ENCODE measurements around the gene CLMN. TPM values are rescaled to one million over a fixed set of nuclear protein-coding genes. Genes with fewer than 3 reads are reported as not detected.
A peak's percentile ranks its signal among the peaks of the same experiment; 100 is the strongest.

Gene CLMN
- total and polyA plus RNA-seq, 2 of the 13 experiments (the other 11 are each of a cell fraction or from before 2014, with no cell fraction given): 15.1 to 16.7 TPM

DNA sequence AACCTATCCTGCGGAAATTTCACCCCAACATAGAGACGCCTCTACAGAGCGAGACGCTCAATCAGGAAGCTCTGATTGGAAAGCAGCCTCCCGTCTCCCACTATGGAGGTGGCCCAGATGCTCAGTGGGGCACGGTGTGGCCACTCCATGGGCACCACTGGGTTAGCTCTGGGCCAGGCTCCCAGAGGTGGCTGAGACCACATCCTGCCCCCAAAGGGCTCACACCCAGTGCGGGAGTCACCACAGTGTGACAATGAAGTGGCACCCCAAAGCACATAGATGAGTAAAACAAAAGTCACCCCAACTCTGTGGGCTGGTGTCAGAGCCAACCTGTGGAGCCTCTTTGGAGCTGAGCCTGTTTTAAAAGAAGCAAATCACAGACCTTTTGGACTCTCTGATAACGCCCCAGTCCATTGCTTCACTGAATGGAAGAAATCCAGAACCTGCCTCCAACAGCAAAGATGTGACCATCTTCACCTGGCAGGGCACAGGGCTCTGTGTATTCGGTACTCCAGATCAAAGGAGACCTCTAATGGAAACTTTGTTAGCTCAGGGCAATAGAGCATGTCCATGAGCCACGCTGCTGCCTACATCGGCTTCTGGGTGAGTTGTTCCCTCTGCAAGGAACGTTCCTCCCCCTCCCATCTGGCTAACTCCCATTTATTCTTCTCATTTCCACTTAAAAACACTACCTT, 19.6 kb downstream of the CLMN start:
- intact Hi-C loops (cut with micrococcal nuclease; ENCODE audit: unreplicated experiment): loop anchor here (1.0 to 2.0 kb wide), 3 partner anchors 15 to 218 kb away; no protein-coding TSS in a partner anchor
- FAIRE-seq (peak; percentile 88), DNase-seq (ENCODE audit: low spot score) (peak; percentile 90), ATAC-seq (peak; percentile 85)
- ChIA-PET CTCF (ENCODE audit: low intra/inter-chr PET ratio, low total read pairs) (no interaction called here), POLR2A (interaction anchor here (1.0 to 2.0 kb wide), 7 partner anchors 9 to 701 kb away, joined by 3 to 13 read pairs (median 4); partner anchors contain the start of gene CLMN)
- Histone ChIP-seq H3K4me1 (ENCODE audit: insufficient read depth, low read length) (peaks cover 89% of the 10 kb centered on the region), H3K27ac (ENCODE audit: extremely low read length, insufficient read depth, low read length) (peak overlapping the region; percentile 92), H3K36me3 (replicated peaks in 1 of 2; ENCODE audit: control insufficient read depth in 1 of 2, insufficient read depth in 2 of 2, low read length in 2 of 2) (no peaks in the 10 kb centered on the region), H3K4me3 (replicated peaks in 1 of 3; ENCODE audit: insufficient read depth in 1 of 3, low read depth in 2 of 3, low read length in 3 of 3) (peak overlapping the region in 2 of 3 experiments; percentile 14 to 56; a peak in 4 of 6 replicates), H4K20me1 (ENCODE audit: insufficient read depth, low read length) (no peaks in the 10 kb centered on the region), H3K4me2 (ENCODE audit: low read depth, low read length) (peak overlapping the region; percentile 90), H3K27me3 (ENCODE audit: control insufficient read depth in 1 of 2, insufficient read depth in 2 of 2, low read length in 2 of 2) (no peaks in the 10 kb centered on the region), H3K79me2 (ENCODE audit: insufficient read depth, low read length) (peaks cover 7% of the 10 kb centered on the region), H2AFZ (ENCODE audit: low read length) (no peak overlapping the region), H3K9me3 (ENCODE audit: low read length) (no peaks in the 10 kb centered on the region), H3K9ac (ENCODE audit: insufficient read depth, low read depth, low read length) (peak overlapping the region; percentile 72)
- TSS peak; percentile 54 for BruUV-seq (replicated peaks)
- in situ Hi-C loops (cut with HindIII; ENCODE audit: extremely low pct_ligation_motif_present, low pct_unique_long_range_greater_than_20kb): no loop called here
- 45% methylated on average over 10 of the region's 12 CpGs for WGBS (ENCODE audit: low lambda C conversion rate)
- TF ChIP-seq SETDB1 (CRISPR knock-in tag; IDR thresholded peaks at IDR 0.05; ENCODE audit: borderline replicate concordance): no peak
- peak; percentile 41; the same call in 1 of the 2 replicates for TF ChIP-seq ELF3 (CRISPR knock-in tag; IDR thresholded peaks at IDR 0.05)
- peak; percentile 69 for TF ChIP-seq CEBPG (CRISPR knock-in tag; IDR thresholded peaks at IDR 0.05)
- 0 out of 2 replicates have a peak, but pooled peaks have one; percentile 2 for TF ChIP-seq ARNTL (CRISPR knock-in tag; IDR thresholded peaks at IDR 0.05)
- peak; percentile 60; the same call in 1 of the 2 replicates for TF ChIP-seq RARA (CRISPR knock-in tag; IDR thresholded peaks at IDR 0.05)
- 0 out of 2 replicates have a peak, but pooled peaks have one; percentile 5 for TF ChIP-seq ZNF501 (CRISPR knock-in tag; IDR thresholded peaks at IDR 0.05)
- no peak for TF ChIP-seq STAG1 (CRISPR knock-in tag; IDR thresholded peaks at IDR 0.05)
- TF ChIP-seq, protein P1, sequence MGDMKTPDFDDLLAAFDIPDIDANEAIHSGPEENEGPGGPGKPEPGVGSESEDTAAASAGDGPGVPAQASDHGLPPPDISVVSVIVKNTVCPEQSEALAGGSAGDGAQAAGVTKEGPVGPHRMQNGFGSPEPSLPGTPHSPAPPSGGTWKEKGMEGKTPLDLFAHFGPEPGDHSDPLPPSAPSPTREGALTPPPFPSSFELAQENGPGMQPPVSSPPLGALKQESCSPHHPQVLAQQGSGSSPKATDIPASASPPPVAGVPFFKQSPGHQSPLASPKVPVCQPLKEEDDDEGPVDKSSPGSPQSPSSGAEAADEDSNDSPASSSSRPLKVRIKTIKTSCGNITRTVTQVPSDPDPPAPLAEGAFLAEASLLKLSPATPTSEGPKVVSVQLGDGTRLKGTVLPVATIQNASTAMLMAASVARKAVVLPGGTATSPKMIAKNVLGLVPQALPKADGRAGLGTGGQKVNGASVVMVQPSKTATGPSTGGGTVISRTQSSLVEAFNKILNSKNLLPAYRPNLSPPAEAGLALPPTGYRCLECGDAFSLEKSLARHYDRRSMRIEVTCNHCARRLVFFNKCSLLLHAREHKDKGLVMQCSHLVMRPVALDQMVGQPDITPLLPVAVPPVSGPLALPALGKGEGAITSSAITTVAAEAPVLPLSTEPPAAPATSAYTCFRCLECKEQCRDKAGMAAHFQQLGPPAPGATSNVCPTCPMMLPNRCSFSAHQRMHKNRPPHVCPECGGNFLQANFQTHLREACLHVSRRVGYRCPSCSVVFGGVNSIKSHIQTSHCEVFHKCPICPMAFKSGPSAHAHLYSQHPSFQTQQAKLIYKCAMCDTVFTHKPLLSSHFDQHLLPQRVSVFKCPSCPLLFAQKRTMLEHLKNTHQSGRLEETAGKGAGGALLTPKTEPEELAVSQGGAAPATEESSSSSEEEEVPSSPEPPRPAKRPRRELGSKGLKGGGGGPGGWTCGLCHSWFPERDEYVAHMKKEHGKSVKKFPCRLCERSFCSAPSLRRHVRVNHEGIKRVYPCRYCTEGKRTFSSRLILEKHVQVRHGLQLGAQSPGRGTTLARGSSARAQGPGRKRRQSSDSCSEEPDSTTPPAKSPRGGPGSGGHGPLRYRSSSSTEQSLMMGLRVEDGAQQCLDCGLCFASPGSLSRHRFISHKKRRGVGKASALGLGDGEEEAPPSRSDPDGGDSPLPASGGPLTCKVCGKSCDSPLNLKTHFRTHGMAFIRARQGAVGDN (CRISPR knock-in tag; IDR thresholded peaks at IDR 0.05): peak; percentile 28; the same call in 1 of the 2 replicates
- TF ChIP-seq, protein P2, sequence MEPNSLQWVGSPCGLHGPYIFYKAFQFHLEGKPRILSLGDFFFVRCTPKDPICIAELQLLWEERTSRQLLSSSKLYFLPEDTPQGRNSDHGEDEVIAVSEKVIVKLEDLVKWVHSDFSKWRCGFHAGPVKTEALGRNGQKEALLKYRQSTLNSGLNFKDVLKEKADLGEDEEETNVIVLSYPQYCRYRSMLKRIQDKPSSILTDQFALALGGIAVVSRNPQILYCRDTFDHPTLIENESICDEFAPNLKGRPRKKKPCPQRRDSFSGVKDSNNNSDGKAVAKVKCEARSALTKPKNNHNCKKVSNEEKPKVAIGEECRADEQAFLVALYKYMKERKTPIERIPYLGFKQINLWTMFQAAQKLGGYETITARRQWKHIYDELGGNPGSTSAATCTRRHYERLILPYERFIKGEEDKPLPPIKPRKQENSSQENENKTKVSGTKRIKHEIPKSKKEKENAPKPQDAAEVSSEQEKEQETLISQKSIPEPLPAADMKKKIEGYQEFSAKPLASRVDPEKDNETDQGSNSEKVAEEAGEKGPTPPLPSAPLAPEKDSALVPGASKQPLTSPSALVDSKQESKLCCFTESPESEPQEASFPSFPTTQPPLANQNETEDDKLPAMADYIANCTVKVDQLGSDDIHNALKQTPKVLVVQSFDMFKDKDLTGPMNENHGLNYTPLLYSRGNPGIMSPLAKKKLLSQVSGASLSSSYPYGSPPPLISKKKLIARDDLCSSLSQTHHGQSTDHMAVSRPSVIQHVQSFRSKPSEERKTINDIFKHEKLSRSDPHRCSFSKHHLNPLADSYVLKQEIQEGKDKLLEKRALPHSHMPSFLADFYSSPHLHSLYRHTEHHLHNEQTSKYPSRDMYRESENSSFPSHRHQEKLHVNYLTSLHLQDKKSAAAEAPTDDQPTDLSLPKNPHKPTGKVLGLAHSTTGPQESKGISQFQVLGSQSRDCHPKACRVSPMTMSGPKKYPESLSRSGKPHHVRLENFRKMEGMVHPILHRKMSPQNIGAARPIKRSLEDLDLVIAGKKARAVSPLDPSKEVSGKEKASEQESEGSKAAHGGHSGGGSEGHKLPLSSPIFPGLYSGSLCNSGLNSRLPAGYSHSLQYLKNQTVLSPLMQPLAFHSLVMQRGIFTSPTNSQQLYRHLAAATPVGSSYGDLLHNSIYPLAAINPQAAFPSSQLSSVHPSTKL (CRISPR knock-in tag; IDR thresholded peaks at IDR 0.05): peak; percentile 69
- TF ChIP-seq SOX5 (CRISPR knock-in tag; IDR thresholded peaks at IDR 0.05; ENCODE audit: borderline replicate concordance): peak; percentile 50; the same call in 1 of the 2 replicates
- peak; percentile 61; the same call in 1 of the 2 replicates for TF ChIP-seq ZMYM3 (CRISPR knock-in tag; IDR thresholded peaks at IDR 0.05)
- no peak for TF ChIP-seq TARDBP (CRISPR knock-in tag; IDR thresholded peaks at IDR 0.05)
- peak; percentile 61; the same call in 1 of the 2 replicates for TF ChIP-seq HMG20A (CRISPR knock-in tag; IDR thresholded peaks at IDR 0.05; ENCODE audit: borderline replicate concordance)
- TF ChIP-seq NR2F2 (IDR thresholded peaks at IDR 0.05; ENCODE audit: borderline replicate concordance, low read depth): peak; percentile 67; the same call in 1 of the 2 replicates
- peak; percentile 46 for TF ChIP-seq ZMYM4 (CRISPR knock-in tag; IDR thresholded peaks at IDR 0.05)
- 0 out of 3 replicates have a peak, but pooled peaks have one; percentile 8 for TF ChIP-seq MXI1 (IDR thresholded peaks at IDR 0.05; ENCODE audit: borderline replicate concordance, low read depth, low read length)

All from HepG2 (cell line).